COR-L47 (cell line): ENCODE results near the gene BCDIN3D.

Experiments used
- DNase-seq: peaks from one replicate; lab custom pipeline; 2025; lab: John Stamatoyannopoulos, UW

BCDIN3D gene

GRCh38 chr12:49796606-49797448 is 46.1 kb downstream of the BCDIN3D start:
- no peak for DNase-seq

- DNase-seq = no peak
Measured at GRCh38 chr12:49796155-49796554, 46.8 kb downstream of the BCDIN3D start.

GRCh38 chr12:49795654-49796105 is 47.2 kb downstream of the BCDIN3D start:
- no peak for DNase-seq

GRCh38 chr12:49794811-49795653 is 47.9 kb downstream of the BCDIN3D start:
- DNase-seq = no peak

- DNase-seq = no peak
Measured at GRCh38 chr12:49794021-49794420, 48.9 kb downstream of the BCDIN3D start.

GRCh38 chr12:49793620-49794019 is 49.3 kb downstream of the BCDIN3D start:
- no peak for DNase-seq

GRCh38 chr12:49792976-49793580 is 49.8 kb downstream of the BCDIN3D start:
- DNase-seq = no peak

- no peak for DNase-seq
Measured at GRCh38 chr12:49792181-49792970, 50.5 kb downstream of the BCDIN3D start.

- no peak for DNase-seq
Measured at GRCh38 chr12:49791700-49792099, 51.2 kb downstream of the BCDIN3D start.

GRCh38 chr12:49790741-49791555 is 52.0 kb downstream of the BCDIN3D start:
- DNase-seq = no peak

GRCh38 chr12:49789992-49790391 is 52.9 kb downstream of the BCDIN3D start:
- peak; percentile 24 for DNase-seq

- no peak for DNase-seq
Measured at GRCh38 chr12:49787672-49788071, 55.2 kb downstream of the BCDIN3D start.
